Chondrocyte (in vitro differentiated cells): ENCODE results near the gene SMOC2. TPM values are rescaled to one million over a fixed set of nuclear protein-coding genes. Genes with fewer than 3 reads are reported as not detected.

Experiments used
- DNase-seq: peaks from one replicate; pipeline ENCODE4 v3.0.0; 2021; ENCODE audit warnings: mixed read lengths, low spot score
- H3K27ac Mint-ChIP-seq: one replicate; pipeline ENCODE4 v1.8.0; 2021; ENCODE audit warnings: mild to moderate bottlenecking, moderate library complexity, mixed read lengths; ENCODE audit not compliant: unreplicated experiment
- H3K27me3 Mint-ChIP-seq: 2 replicates; pipeline ENCODE4 v1.8.0; 2021; ENCODE audit warnings: low read depth, mixed read lengths
- H3K36me3 Mint-ChIP-seq: 2 replicates; pipeline ENCODE4 v1.8.0; 2021; ENCODE audit warnings: low read depth, mixed read lengths
- H3K4me1 Mint-ChIP-seq: 2 replicates; pipeline ENCODE4 v1.8.0; 2021; ENCODE audit warnings: low read depth, mild to moderate bottlenecking, mixed read lengths
- H3K4me3 Mint-ChIP-seq: one replicate; pipeline ENCODE4 v1.8.0; 2021; ENCODE audit warnings: mild to moderate bottlenecking, moderate library complexity, mixed read lengths; ENCODE audit not compliant: unreplicated experiment
- H3K9me3 Mint-ChIP-seq: 2 replicates; pipeline ENCODE4 v1.8.0; 2021; ENCODE audit warnings: low read depth, mixed read lengths
- total RNA-seq: library from RNA; stranded (reverse); gene quantifications from 3 replicates; pipeline ENCODE4 v1.2.1, GENCODE V29; 2021
- TF ChIP-seq, protein P1 (sequence below): fragments of 200-600 bp; sonication (generic); IDR thresholded peaks from 2 replicates; pipeline ENCODE4 v1.5.0; 2021; ENCODE audit warnings: antibody characterized with exemption, mild to moderate bottlenecking, moderate library complexity

Gene SMOC2
- total RNA-seq, 1 donor from 2014 or later = 148 TPM

DNA sequence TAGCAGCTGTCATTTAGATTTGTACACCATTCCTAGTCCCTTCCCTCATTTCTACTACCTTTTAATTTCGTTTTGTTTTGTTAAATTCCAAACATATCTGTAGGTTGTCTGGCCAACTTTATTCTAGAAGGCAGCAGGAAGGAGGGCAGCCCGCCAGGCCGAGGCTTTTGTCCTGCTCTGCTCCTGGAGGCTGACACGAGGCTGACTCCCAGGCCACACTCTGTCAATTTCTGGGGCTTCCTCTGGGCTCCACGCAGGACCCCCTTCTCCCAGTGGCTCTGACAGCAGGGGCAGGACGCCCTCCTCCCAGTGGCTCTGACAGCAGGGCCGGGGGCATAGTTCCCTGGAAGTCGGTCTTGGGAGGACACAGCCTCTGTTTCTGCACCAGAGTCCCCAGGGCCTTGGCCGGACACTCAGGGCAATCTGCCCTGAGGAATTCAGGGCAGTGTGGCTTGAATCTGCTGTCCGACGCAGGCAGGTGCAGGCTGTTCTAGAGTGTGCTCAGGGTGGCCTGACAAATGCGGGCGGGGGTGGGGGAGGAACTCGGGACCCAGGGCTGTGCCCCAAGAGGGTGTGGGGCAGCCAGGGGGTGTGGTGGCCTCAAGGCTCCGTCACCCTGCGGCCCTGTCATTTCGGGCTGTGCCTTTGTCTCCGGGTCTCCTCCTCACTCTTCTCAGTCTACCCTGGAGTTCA is 11.8 kb downstream of the SMOC2 start:
- Mint-ChIP-seq H3K9me3 (no peaks in the 10 kb centered on the region), H3K4me1 (peaks cover 38% of the 10 kb centered on the region), H3K27ac (no peak overlapping the region), H3K4me3 (no peak overlapping the region), H3K27me3 (peaks cover 20% of the 10 kb centered on the region), H3K36me3 (peaks cover 11% of the 10 kb centered on the region)
- DNase-seq = no peak
- TF ChIP-seq, protein P1, sequence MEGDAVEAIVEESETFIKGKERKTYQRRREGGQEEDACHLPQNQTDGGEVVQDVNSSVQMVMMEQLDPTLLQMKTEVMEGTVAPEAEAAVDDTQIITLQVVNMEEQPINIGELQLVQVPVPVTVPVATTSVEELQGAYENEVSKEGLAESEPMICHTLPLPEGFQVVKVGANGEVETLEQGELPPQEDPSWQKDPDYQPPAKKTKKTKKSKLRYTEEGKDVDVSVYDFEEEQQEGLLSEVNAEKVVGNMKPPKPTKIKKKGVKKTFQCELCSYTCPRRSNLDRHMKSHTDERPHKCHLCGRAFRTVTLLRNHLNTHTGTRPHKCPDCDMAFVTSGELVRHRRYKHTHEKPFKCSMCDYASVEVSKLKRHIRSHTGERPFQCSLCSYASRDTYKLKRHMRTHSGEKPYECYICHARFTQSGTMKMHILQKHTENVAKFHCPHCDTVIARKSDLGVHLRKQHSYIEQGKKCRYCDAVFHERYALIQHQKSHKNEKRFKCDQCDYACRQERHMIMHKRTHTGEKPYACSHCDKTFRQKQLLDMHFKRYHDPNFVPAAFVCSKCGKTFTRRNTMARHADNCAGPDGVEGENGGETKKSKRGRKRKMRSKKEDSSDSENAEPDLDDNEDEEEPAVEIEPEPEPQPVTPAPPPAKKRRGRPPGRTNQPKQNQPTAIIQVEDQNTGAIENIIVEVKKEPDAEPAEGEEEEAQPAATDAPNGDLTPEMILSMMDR = no peak

- Mint-ChIP-seq H3K4me3 (no peak overlapping the region), H3K36me3 (peaks cover 9% of the 10 kb centered on the region), H3K27me3 (peaks cover 14% of the 10 kb centered on the region), H3K4me1 (peaks cover 33% of the 10 kb centered on the region), H3K9me3 (no peaks in the 10 kb centered on the region), H3K27ac (no peak overlapping the region)
- DNase-seq = no peak
- TF ChIP-seq, protein P1 = no peak
Observed at GRCh38 chr6:168455847-168456530, 15.0 kb downstream of the SMOC2 start.

DNA sequence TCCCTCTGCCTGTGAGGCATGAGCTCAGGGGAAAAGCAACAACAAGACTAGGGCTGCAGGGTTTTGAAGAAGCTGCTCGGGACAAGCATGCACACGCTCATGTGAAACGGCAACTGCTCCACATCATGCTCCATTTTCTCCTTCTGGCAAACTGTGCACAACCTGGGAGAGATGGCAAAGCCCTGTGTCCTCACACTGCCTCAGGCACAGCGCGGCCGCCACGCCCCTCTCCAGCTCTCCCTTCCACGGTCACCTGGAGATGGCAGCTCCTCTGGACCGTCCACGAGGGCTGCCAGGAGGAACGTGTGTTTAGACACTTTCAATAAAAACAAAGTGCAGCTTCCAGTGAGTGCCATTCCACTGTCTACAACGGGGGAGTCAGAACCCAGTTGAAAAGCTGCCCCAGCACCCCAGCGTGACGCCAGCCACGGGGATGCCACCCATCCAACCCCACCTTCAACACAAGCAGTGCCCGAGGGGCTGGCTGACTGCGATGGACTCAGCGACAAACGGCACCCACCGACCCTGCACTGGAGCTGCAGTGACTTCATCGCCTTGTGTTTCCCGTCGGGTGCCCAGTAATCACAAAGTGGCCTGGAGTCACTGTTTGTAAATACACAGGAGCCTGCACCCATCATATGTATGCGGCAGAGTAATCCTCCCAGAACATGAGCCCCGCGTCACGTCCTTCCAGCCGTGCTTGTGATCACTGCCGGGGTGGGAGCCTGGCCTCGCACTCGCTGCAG is 16.1 kb downstream of the SMOC2 start:
- DNase-seq = no peak
- Mint-ChIP-seq H3K4me3 (no peak overlapping the region), H3K27me3 (peaks cover 11% of the 10 kb centered on the region), H3K27ac (no peak overlapping the region), H3K9me3 (no peaks in the 10 kb centered on the region), H3K36me3 (peaks cover 9% of the 10 kb centered on the region), H3K4me1 (peaks cover 22% of the 10 kb centered on the region)
- TF ChIP-seq, protein P1 = no peak

GRCh38 chr6:168457653-168457934 is 16.6 kb downstream of the SMOC2 start:
- H3K4me3 Mint-ChIP-seq = no peak overlapping the region
- no peak for DNase-seq
- peaks cover 9% of the 10 kb centered on the region for H3K36me3 Mint-ChIP-seq
- peaks cover 17% of the 10 kb centered on the region for H3K4me1 Mint-ChIP-seq
- peaks cover 15% of the 10 kb centered on the region for H3K27me3 Mint-ChIP-seq
- H3K27ac Mint-ChIP-seq = no peak overlapping the region
- TF ChIP-seq, protein P1 = no peak
- no peaks in the 10 kb centered on the region for H3K9me3 Mint-ChIP-seq

DNA sequence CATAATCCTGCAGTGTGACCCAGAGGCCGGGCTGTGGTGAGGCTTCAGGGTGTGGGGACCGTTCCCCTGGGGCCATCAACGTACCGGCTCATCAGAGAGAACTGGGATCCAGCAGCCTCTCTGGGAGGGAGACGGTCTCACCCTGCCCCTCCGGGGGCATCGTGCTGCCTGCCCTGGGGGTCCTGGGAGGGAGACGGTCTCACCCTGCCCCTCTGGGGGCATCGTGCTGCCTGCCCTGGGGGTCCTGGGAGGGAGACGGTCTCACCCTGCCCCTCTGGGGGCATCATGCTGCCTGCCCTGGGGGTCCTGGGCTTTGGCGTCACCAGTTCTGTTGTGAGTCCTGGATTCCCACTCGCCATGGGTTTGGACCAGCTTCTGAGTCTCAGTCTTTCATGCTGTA is 17.1 kb downstream of the SMOC2 start:
- TF ChIP-seq, protein P1 = no peak
- Mint-ChIP-seq H3K36me3 (peaks cover 9% of the 10 kb centered on the region), H3K4me3 (no peak overlapping the region), H3K9me3 (no peaks in the 10 kb centered on the region), H3K27ac (no peak overlapping the region), H3K27me3 (peaks cover 15% of the 10 kb centered on the region), H3K4me1 (peaks cover 12% of the 10 kb centered on the region)
- DNase-seq = no peak
